ENCODE data around the gene PRIM2.
"Not testable (repeated sequence)": the region's sequence is repeated elsewhere in the genome, so short reads cannot be mapped to it uniquely, and the experiment has no call there.

- not testable (repeated sequence) for TF ChIP-seq CTCF (IDR thresholded peaks at IDR 0.05); POLR2AphosphoS5 (IDR thresholded peaks at IDR 0.05; ENCODE audit: low read depth, low read length); REST (IDR thresholded peaks at IDR 0.05; ENCODE audit: insufficient read depth in 1 of 2, low read depth in 2 of 2, low read length in 1 of 2)
Observed at GRCh38 chr6:57371779-57372178, 54.3 kb downstream of the PRIM2 start.

Data from Panc1 (cell line).